HL-60 (cell line): ENCODE results near the gene RNGTT.

Experiments used
- DNase-seq, 2 experiments: peaks; one replicate each; pipeline ENCODE4 v3.0.0-alpha.2; 2010 to 2020; ENCODE audit warnings: low read depth in 1 of 2, low spot score in 1 of 2
- H3K27ac ChIP-seq: fragments of 250-450 bp; sonication (Bioruptor Pico); replicated peaks from 2 replicates; pipeline ENCODE4 v1.5.1; 2020; ENCODE audit warnings: mild to moderate bottlenecking, moderate library complexity
- H3K27me3 ChIP-seq: fragments of 250-450 bp; sonication (Bioruptor Pico); 2 replicates; pipeline ENCODE4 v1.5.1; 2021; ENCODE audit warnings: mild to moderate bottlenecking, moderate library complexity; ENCODE audit not compliant: insufficient read depth, poor library complexity, severe bottlenecking
- H3K4me3 ChIP-seq: replicated peaks from 2 replicates; pipeline ENCODE4 v1.5.1; 2011; ENCODE audit warnings: mild to moderate bottlenecking, control low read depth, low read length; ENCODE audit not compliant: insufficient read depth
- GABPA ChIP-seq: IDR thresholded peaks from 2 replicates; pipeline ENCODE4 v1.6.1; 2012; ENCODE audit warnings: low read depth
- POLR2AphosphoS5 ChIP-seq: IDR thresholded peaks from 2 replicates; pipeline ENCODE4 v1.6.1; 2012; ENCODE audit warnings: low read depth
- SPI1 ChIP-seq: IDR thresholded peaks from 2 replicates; pipeline ENCODE4 v1.6.1; 2012; ENCODE audit warnings: low read depth, mild to moderate bottlenecking, borderline replicate concordance
- TF ChIP-seq, protein P1 (sequence below): IDR thresholded peaks from one replicate; pipeline ENCODE4 v1.5.1; 2011; ENCODE audit warnings: low read length, control low read depth, inconsistent platforms; ENCODE audit not compliant: insufficient read depth
- TF ChIP-seq, protein P2 (sequence below): IDR thresholded peaks from 2 replicates; pipeline ENCODE4 v1.6.1; 2012; ENCODE audit warnings: low read depth; ENCODE audit not compliant: insufficient replicate concordance

The RNGTT gene

DNA sequence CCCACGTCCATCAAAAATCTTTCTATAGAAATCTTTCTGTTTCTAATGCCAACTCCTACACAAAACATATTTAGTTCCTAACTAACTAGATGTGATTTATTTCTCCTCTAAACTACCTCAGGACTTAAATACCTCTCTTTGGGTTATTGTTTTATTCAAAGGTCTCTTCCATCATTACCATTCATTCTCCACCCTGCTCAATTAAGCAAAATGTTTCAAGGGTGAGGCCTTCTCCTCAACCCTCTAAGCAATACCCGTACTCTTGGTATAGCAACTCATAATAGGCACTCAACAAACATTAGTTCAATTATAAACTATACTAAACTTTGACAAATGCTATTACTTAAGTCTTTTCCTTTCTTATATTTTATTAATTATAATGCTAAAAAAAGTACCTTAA, 111.4 kb downstream of the RNGTT start:
- Histone ChIP-seq H3K4me3 (no peak overlapping the region), H3K27me3 (no peaks in the 10 kb centered on the region), H3K27ac (no peak overlapping the region)
- TF ChIP-seq, protein P1, sequence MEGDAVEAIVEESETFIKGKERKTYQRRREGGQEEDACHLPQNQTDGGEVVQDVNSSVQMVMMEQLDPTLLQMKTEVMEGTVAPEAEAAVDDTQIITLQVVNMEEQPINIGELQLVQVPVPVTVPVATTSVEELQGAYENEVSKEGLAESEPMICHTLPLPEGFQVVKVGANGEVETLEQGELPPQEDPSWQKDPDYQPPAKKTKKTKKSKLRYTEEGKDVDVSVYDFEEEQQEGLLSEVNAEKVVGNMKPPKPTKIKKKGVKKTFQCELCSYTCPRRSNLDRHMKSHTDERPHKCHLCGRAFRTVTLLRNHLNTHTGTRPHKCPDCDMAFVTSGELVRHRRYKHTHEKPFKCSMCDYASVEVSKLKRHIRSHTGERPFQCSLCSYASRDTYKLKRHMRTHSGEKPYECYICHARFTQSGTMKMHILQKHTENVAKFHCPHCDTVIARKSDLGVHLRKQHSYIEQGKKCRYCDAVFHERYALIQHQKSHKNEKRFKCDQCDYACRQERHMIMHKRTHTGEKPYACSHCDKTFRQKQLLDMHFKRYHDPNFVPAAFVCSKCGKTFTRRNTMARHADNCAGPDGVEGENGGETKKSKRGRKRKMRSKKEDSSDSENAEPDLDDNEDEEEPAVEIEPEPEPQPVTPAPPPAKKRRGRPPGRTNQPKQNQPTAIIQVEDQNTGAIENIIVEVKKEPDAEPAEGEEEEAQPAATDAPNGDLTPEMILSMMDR, result no peak
- TF ChIP-seq GABPA (no peak), SPI1 (no peak), POLR2AphosphoS5 (no peak)
- TF ChIP-seq, protein P2, sequence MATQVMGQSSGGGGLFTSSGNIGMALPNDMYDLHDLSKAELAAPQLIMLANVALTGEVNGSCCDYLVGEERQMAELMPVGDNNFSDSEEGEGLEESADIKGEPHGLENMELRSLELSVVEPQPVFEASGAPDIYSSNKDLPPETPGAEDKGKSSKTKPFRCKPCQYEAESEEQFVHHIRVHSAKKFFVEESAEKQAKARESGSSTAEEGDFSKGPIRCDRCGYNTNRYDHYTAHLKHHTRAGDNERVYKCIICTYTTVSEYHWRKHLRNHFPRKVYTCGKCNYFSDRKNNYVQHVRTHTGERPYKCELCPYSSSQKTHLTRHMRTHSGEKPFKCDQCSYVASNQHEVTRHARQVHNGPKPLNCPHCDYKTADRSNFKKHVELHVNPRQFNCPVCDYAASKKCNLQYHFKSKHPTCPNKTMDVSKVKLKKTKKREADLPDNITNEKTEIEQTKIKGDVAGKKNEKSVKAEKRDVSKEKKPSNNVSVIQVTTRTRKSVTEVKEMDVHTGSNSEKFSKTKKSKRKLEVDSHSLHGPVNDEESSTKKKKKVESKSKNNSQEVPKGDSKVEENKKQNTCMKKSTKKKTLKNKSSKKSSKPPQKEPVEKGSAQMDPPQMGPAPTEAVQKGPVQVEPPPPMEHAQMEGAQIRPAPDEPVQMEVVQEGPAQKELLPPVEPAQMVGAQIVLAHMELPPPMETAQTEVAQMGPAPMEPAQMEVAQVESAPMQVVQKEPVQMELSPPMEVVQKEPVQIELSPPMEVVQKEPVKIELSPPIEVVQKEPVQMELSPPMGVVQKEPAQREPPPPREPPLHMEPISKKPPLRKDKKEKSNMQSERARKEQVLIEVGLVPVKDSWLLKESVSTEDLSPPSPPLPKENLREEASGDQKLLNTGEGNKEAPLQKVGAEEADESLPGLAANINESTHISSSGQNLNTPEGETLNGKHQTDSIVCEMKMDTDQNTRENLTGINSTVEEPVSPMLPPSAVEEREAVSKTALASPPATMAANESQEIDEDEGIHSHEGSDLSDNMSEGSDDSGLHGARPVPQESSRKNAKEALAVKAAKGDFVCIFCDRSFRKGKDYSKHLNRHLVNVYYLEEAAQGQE, result no peak
- no peak for DNase-seq

DNA sequence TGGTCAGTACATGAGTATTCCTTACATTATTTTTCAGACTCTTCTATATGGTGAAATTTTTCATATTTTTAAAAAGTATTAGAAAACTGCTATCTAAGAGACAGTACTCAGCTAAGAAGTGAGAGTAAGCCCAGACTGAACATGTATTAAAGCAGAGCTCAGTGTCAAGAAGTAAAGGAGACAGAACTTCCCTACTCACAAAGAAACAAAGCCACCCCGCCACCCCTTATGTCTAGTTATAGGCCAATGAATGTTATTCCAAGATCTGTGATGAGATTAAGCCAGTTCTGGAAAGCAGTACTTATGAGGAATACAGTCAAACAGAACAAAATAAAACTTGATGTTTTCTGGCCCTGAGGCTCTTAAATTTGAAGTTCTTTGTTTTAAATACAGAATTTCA, 114.5 kb downstream of the RNGTT start:
- TF ChIP-seq POLR2AphosphoS5 (no peak), GABPA (no peak), SPI1 (no peak)
- TF ChIP-seq, protein P2, result no peak
- TF ChIP-seq, protein P1, result no peak
- Histone ChIP-seq H3K27ac (no peak overlapping the region), H3K27me3 (no peaks in the 10 kb centered on the region), H3K4me3 (no peak overlapping the region)
- no peak for DNase-seq

DNA sequence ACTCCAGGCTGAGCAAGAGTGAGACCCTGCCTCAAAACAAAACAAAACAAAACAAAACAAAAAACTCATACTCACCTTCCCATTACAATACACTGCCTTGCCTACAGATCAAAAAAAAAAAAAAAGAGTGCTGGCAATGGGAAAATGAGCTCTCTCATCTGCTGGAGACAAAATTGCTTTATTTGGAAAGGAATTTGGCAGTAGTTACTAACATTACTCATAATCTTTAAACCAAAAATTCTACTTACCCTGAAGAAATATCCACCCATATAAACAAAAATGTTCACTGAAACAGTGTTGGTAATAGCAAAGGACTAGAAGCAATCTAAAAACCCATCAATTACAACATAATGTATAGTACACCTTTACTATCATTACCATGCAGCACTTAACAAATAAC, 120.4 kb downstream of the RNGTT start:
- H3K4me3 ChIP-seq, result no peak overlapping the region
- H3K27me3 ChIP-seq, result no peaks in the 10 kb centered on the region
- TF ChIP-seq, protein P2, result no peak
- TF ChIP-seq POLR2AphosphoS5 (no peak), GABPA (no peak), SPI1 (no peak)
- TF ChIP-seq, protein P1, result no peak
- H3K27ac ChIP-seq, result no peak overlapping the region
- DNase-seq, result no peak
